ENCODE results near the gene NCKAP5.

Gene NCKAP5

DNA sequence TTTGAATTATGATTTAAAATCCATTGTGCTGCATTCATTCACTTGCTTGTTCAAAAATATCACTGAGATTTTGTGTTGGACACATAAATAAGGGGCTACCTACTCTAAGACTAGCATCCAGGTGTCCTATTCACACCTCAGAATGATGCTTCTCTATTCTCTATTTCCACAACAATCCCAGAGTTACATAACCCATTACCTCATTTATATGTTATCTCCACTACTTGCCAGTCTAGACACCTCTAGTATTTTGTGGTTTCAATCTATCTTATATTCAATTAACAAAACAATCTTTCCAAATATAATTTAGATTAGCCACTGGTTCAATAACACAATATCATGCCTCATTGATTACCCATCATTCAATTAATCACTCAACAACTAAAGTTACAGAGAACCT lies 409.8 kb downstream of the NCKAP5 start:
- Histone ChIP-seq H3K14ac (ENCODE audit: low read length) (no peak overlapping the region), H3K79me2 (ENCODE audit: control insufficient read depth, insufficient read depth, low read length, poor library complexity) (no peaks in the 10 kb centered on the region), H3K23ac (ENCODE audit: low read length) (no peak overlapping the region), H3K27ac (ENCODE audit: low read depth, low read length) (no peak overlapping the region), H3K18ac (ENCODE audit: low read length) (no peak overlapping the region), H2BK12ac (ENCODE audit: low read length) (no peak overlapping the region), H3K36me3 (ENCODE audit: control insufficient read depth in 1 of 2, insufficient read depth in 2 of 2, low read length in 2 of 2) (no peaks in the 10 kb centered on the region), H2AFZ (ENCODE audit: insufficient read depth, low read length, poor library complexity) (no peak overlapping the region), H3K79me1 (ENCODE audit: low read length) (no peaks in the 10 kb centered on the region), H2BK120ac (ENCODE audit: insufficient read depth, low read length, poor library complexity) (no peak overlapping the region), H3K9me3 (ENCODE audit: insufficient read depth, low read depth, low read length) (peaks cover 2% of the 10 kb centered on the region), H4K12ac (ENCODE audit: low read depth, low read length) (no peak overlapping the region), H3K4me3 (ENCODE audit: low read depth, low read length) (no peak overlapping the region), H3K9ac (ENCODE audit: low read length) (no peak overlapping the region), H2AK5ac (ENCODE audit: low read length) (no peak overlapping the region), H2BK5ac (ENCODE audit: low read depth, low read length, poor library complexity) (no peak overlapping the region), H4K91ac (ENCODE audit: low read depth, low read length) (no peak overlapping the region), H3K27me3 (ENCODE audit: insufficient read depth, low read length) (no peaks in the 10 kb centered on the region), H3K4me2 (ENCODE audit: low read length) (no peak overlapping the region), H3K4me1 (ENCODE audit: control insufficient read depth in 1 of 2, insufficient read depth in 2 of 2, low read length in 2 of 2) (no peaks in the 10 kb centered on the region), H4K8ac (ENCODE audit: low read depth, low read length) (no peak overlapping the region), H3K4ac (ENCODE audit: low read depth, low read length) (no peak overlapping the region)
- no peak for DNase-seq

DNA sequence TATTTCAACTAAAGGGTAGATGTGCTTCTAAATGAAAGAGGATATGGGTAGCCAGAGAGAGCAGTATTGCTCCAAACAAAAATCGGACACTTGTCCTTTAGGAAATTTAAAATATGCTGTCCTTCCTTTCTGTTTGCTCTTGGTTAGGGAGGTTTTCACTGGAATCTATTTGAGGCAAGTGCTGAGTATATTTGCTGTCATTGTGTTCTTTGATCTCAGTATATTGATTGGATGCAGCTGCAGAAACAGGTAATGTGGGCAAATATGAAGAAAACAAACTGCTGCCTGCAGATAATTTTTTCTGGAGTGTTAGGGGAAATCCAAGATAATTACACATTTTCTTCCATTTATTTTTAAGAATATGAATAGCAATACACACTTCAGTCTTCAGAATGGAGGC lies 410.2 kb downstream of the NCKAP5 start:
- H2AK5ac ChIP-seq (ENCODE audit: low read length), result no peak overlapping the region
- H4K8ac ChIP-seq (ENCODE audit: low read depth, low read length), result no peak overlapping the region
- no peak for DNase-seq
- H3K23ac ChIP-seq (ENCODE audit: low read length), result no peak overlapping the region
- no peak overlapping the region for H3K4ac ChIP-seq (ENCODE audit: low read depth, low read length)
- no peaks in the 10 kb centered on the region for H3K27me3 ChIP-seq (ENCODE audit: insufficient read depth, low read length)
- H3K4me2 ChIP-seq (ENCODE audit: low read length), result no peak overlapping the region
- H4K91ac ChIP-seq (ENCODE audit: low read depth, low read length), result no peak overlapping the region
- H2BK120ac ChIP-seq (ENCODE audit: insufficient read depth, low read length, poor library complexity), result no peak overlapping the region
- no peak overlapping the region for H2AFZ ChIP-seq (ENCODE audit: insufficient read depth, low read length, poor library complexity)
- H3K36me3 ChIP-seq (ENCODE audit: control insufficient read depth in 1 of 2, insufficient read depth in 2 of 2, low read length in 2 of 2), result no peaks in the 10 kb centered on the region
- H3K18ac ChIP-seq (ENCODE audit: low read length), result no peak overlapping the region
- H3K4me1 ChIP-seq (ENCODE audit: control insufficient read depth in 1 of 2, insufficient read depth in 2 of 2, low read length in 2 of 2), result no peaks in the 10 kb centered on the region
- no peak overlapping the region for H4K12ac ChIP-seq (ENCODE audit: low read depth, low read length)
- H3K27ac ChIP-seq (ENCODE audit: low read depth, low read length), result no peak overlapping the region
- H2BK5ac ChIP-seq (ENCODE audit: low read depth, low read length, poor library complexity), result no peak overlapping the region
- WGBS (ENCODE audit: extremely low coverage, insufficient coverage, insufficient read length), result no CpG with 5 or more reads among the region's 1 CpG
- peaks cover 2% of the 10 kb centered on the region for H3K9me3 ChIP-seq (ENCODE audit: insufficient read depth, low read depth, low read length)
- no peaks in the 10 kb centered on the region for H3K79me2 ChIP-seq (ENCODE audit: control insufficient read depth, insufficient read depth, low read length, poor library complexity)
- no peak overlapping the region for H3K4me3 ChIP-seq (ENCODE audit: low read depth, low read length)
- no peak overlapping the region for H3K9ac ChIP-seq (ENCODE audit: low read length)
- no peaks in the 10 kb centered on the region for H3K79me1 ChIP-seq (ENCODE audit: low read length)
- no peak overlapping the region for H3K14ac ChIP-seq (ENCODE audit: low read length)
- no peak overlapping the region for H2BK12ac ChIP-seq (ENCODE audit: low read length)

DNA sequence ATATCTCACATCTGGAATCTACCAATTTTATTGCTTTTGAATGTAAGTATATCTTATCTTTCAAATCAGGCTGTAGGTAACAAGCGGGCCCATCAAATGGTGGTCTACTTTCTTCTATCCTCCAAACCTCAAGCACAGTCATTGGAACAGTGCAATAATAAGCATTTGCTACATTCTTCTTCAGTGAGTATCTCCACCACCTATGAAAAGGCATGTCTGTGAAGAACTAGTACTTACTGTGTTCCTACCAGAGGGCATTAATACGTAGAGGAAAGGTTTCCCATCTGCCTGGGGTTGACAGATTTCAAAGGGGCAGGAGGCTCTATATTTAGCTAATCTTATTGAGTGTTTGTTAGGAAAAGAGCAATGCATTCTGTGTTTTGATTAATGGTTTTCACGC lies 411.1 kb downstream of the NCKAP5 start:
- no peak overlapping the region for H3K4me3 ChIP-seq (ENCODE audit: low read depth, low read length)
- peaks cover 2% of the 10 kb centered on the region for H3K9me3 ChIP-seq (ENCODE audit: insufficient read depth, low read depth, low read length)
- H3K14ac ChIP-seq (ENCODE audit: low read length), result no peak overlapping the region
- H3K36me3 ChIP-seq (ENCODE audit: control insufficient read depth in 1 of 2, insufficient read depth in 2 of 2, low read length in 2 of 2), result no peaks in the 10 kb centered on the region
- no peak overlapping the region for H3K18ac ChIP-seq (ENCODE audit: low read length)
- H2BK12ac ChIP-seq (ENCODE audit: low read length), result no peak overlapping the region
- H2AK5ac ChIP-seq (ENCODE audit: low read length), result no peak overlapping the region
- no peaks in the 10 kb centered on the region for H3K79me1 ChIP-seq (ENCODE audit: low read length)
- no CpG with 5 or more reads among the region's 3 CpGs for WGBS (ENCODE audit: extremely low coverage, insufficient coverage, insufficient read length)
- no peak overlapping the region for H3K4ac ChIP-seq (ENCODE audit: low read depth, low read length)
- H3K23ac ChIP-seq (ENCODE audit: low read length), result no peak overlapping the region
- no peak for DNase-seq
- no peak overlapping the region for H3K27ac ChIP-seq (ENCODE audit: low read depth, low read length)
- no peak overlapping the region for H3K9ac ChIP-seq (ENCODE audit: low read length)
- no peaks in the 10 kb centered on the region for H3K79me2 ChIP-seq (ENCODE audit: control insufficient read depth, insufficient read depth, low read length, poor library complexity)
- no peaks in the 10 kb centered on the region for H3K4me1 ChIP-seq (ENCODE audit: control insufficient read depth in 1 of 2, insufficient read depth in 2 of 2, low read length in 2 of 2)
- H4K12ac ChIP-seq (ENCODE audit: low read depth, low read length), result no peak overlapping the region
- H4K8ac ChIP-seq (ENCODE audit: low read depth, low read length), result no peak overlapping the region
- no peaks in the 10 kb centered on the region for H3K27me3 ChIP-seq (ENCODE audit: insufficient read depth, low read length)
- no peak overlapping the region for H3K4me2 ChIP-seq (ENCODE audit: low read length)
- no peak overlapping the region for H4K91ac ChIP-seq (ENCODE audit: low read depth, low read length)
- no peak overlapping the region for H2BK120ac ChIP-seq (ENCODE audit: insufficient read depth, low read length, poor library complexity)
- H2BK5ac ChIP-seq (ENCODE audit: low read depth, low read length, poor library complexity), result no peak overlapping the region
- H2AFZ ChIP-seq (ENCODE audit: insufficient read depth, low read length, poor library complexity), result no peak overlapping the region

DNA sequence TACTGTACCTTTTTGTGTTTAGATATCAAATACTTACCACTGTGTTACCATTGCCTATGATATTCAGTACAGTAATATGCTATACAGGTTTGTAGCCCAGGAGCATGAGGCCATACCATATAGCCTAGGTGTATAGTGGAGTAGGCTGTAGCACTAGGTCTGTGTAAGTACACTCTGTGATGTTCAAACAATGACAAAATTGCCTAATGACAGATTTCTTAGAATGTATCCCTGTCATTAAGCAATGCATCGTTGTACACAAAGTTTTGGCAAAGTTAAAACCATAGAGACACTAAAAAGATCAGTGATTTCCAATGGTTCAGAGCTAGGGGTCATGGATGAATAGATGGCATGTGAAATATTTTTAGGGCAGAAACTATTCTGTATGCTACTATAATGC lies 415.5 kb downstream of the NCKAP5 start:
- Histone ChIP-seq H2BK12ac (ENCODE audit: low read length) (no peak overlapping the region), H3K4me2 (ENCODE audit: low read length) (no peak overlapping the region), H2AK5ac (ENCODE audit: low read length) (no peak overlapping the region), H2BK120ac (ENCODE audit: insufficient read depth, low read length, poor library complexity) (no peak overlapping the region), H4K8ac (ENCODE audit: low read depth, low read length) (no peak overlapping the region), H2BK5ac (ENCODE audit: low read depth, low read length, poor library complexity) (no peak overlapping the region), H3K36me3 (ENCODE audit: control insufficient read depth in 1 of 2, insufficient read depth in 2 of 2, low read length in 2 of 2) (no peaks in the 10 kb centered on the region), H2AFZ (ENCODE audit: insufficient read depth, low read length, poor library complexity) (no peak overlapping the region), H3K4ac (ENCODE audit: low read depth, low read length) (no peak overlapping the region), H3K18ac (ENCODE audit: low read length) (no peak overlapping the region), H3K79me1 (ENCODE audit: low read length) (no peaks in the 10 kb centered on the region), H3K27me3 (ENCODE audit: insufficient read depth, low read length) (no peaks in the 10 kb centered on the region), H3K9me3 (ENCODE audit: insufficient read depth, low read depth, low read length) (no peaks in the 10 kb centered on the region), H4K91ac (ENCODE audit: low read depth, low read length) (no peak overlapping the region), H3K4me1 (ENCODE audit: control insufficient read depth in 1 of 2, insufficient read depth in 2 of 2, low read length in 2 of 2) (no peaks in the 10 kb centered on the region), H3K23ac (ENCODE audit: low read length) (no peak overlapping the region), H3K27ac (ENCODE audit: low read depth, low read length) (no peak overlapping the region), H3K4me3 (ENCODE audit: low read depth, low read length) (no peak overlapping the region), H3K14ac (ENCODE audit: low read length) (no peak overlapping the region), H4K12ac (ENCODE audit: low read depth, low read length) (no peak overlapping the region), H3K9ac (ENCODE audit: low read length) (no peak overlapping the region), H3K79me2 (ENCODE audit: control insufficient read depth, insufficient read depth, low read length, poor library complexity) (no peaks in the 10 kb centered on the region)
- DNase-seq, result no peak
- WGBS (ENCODE audit: extremely low coverage, insufficient coverage, insufficient read length), result no CpG with 5 or more reads among the region's 1 CpG

DNA sequence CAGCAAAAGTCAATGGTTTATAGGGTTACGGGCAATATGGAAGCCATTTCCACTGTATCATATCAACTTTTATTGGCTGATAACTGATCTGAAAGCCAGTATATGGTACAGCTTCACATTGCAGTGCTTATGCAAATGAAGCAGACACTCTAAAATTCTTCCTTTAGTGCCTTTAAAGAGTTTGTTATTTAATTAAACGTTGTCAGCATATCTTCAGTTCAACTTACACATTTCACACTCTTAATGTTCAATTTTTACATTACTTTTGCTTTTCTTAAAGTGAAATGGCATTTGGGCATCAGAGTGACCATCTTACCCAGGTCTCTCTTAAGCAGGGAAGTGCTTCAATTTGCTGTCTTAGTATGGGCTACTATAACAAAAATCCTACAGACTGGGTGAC lies 420.1 kb downstream of the NCKAP5 start:
- no peaks in the 10 kb centered on the region for H3K4me1 ChIP-seq (ENCODE audit: control insufficient read depth in 1 of 2, insufficient read depth in 2 of 2, low read length in 2 of 2)
- no peaks in the 10 kb centered on the region for H3K79me1 ChIP-seq (ENCODE audit: low read length)
- no peak overlapping the region for H3K4me3 ChIP-seq (ENCODE audit: low read depth, low read length)
- no peak overlapping the region for H3K23ac ChIP-seq (ENCODE audit: low read length)
- H4K12ac ChIP-seq (ENCODE audit: low read depth, low read length), result no peak overlapping the region
- H2BK12ac ChIP-seq (ENCODE audit: low read length), result no peak overlapping the region
- no peak overlapping the region for H2AK5ac ChIP-seq (ENCODE audit: low read length)
- no peak overlapping the region for H3K27ac ChIP-seq (ENCODE audit: low read depth, low read length)
- H3K9ac ChIP-seq (ENCODE audit: low read length), result no peak overlapping the region
- H3K4me2 ChIP-seq (ENCODE audit: low read length), result no peak overlapping the region
- DNase-seq, result no peak
- H4K91ac ChIP-seq (ENCODE audit: low read depth, low read length), result no peak overlapping the region
- no peaks in the 10 kb centered on the region for H3K27me3 ChIP-seq (ENCODE audit: insufficient read depth, low read length)
- no peaks in the 10 kb centered on the region for H3K9me3 ChIP-seq (ENCODE audit: insufficient read depth, low read depth, low read length)
- no peak overlapping the region for H2AFZ ChIP-seq (ENCODE audit: insufficient read depth, low read length, poor library complexity)
- no peak overlapping the region for H3K4ac ChIP-seq (ENCODE audit: low read depth, low read length)
- no peak overlapping the region for H3K18ac ChIP-seq (ENCODE audit: low read length)
- no CpG with 5 or more reads among the region's 2 CpGs for WGBS (ENCODE audit: extremely low coverage, insufficient coverage, insufficient read length)
- H3K36me3 ChIP-seq (ENCODE audit: control insufficient read depth in 1 of 2, insufficient read depth in 2 of 2, low read length in 2 of 2), result no peaks in the 10 kb centered on the region
- H2BK5ac ChIP-seq (ENCODE audit: low read depth, low read length, poor library complexity), result no peak overlapping the region
- H3K14ac ChIP-seq (ENCODE audit: low read length), result no peak overlapping the region
- H2BK120ac ChIP-seq (ENCODE audit: insufficient read depth, low read length, poor library complexity), result no peak overlapping the region
- no peak overlapping the region for H4K8ac ChIP-seq (ENCODE audit: low read depth, low read length)
- no peaks in the 10 kb centered on the region for H3K79me2 ChIP-seq (ENCODE audit: control insufficient read depth, insufficient read depth, low read length, poor library complexity)
